ENCODE results near the gene ZC3HAV1L. TPM values are rescaled to one million over a fixed set of nuclear protein-coding genes. Genes with fewer than 3 reads are reported as not detected.

Gene ZC3HAV1L
- total RNA-seq, 6 experiments from 2014 or later = 9.2 to 12.1 (median 10.3) TPM

GRCh38 chr7:139036901-139037300 is 1.1 kb upstream of the ZC3HAV1L start:
- Mint-ChIP-seq H3K4me3 (peak overlapping the region; percentile 89; the same call in 1 of the 2 replicates), H3K27ac (no peak overlapping the region), H3K9me3 (no peaks in the 10 kb centered on the region), H3K27me3 (ENCODE audit: insufficient read depth) (peaks cover 6% of the 10 kb centered on the region), H3K4me1 (ENCODE audit: low read depth) (peaks cover 20% of the 10 kb centered on the region), H3K36me3 (ENCODE audit: low read depth) (no peaks in the 10 kb centered on the region; the same call in 1 of the 2 replicates)
- TF ChIP-seq, protein P1, sequence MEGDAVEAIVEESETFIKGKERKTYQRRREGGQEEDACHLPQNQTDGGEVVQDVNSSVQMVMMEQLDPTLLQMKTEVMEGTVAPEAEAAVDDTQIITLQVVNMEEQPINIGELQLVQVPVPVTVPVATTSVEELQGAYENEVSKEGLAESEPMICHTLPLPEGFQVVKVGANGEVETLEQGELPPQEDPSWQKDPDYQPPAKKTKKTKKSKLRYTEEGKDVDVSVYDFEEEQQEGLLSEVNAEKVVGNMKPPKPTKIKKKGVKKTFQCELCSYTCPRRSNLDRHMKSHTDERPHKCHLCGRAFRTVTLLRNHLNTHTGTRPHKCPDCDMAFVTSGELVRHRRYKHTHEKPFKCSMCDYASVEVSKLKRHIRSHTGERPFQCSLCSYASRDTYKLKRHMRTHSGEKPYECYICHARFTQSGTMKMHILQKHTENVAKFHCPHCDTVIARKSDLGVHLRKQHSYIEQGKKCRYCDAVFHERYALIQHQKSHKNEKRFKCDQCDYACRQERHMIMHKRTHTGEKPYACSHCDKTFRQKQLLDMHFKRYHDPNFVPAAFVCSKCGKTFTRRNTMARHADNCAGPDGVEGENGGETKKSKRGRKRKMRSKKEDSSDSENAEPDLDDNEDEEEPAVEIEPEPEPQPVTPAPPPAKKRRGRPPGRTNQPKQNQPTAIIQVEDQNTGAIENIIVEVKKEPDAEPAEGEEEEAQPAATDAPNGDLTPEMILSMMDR (IDR thresholded peaks at IDR 0.05) = no peak
- no peak for DNase-seq

DNA sequence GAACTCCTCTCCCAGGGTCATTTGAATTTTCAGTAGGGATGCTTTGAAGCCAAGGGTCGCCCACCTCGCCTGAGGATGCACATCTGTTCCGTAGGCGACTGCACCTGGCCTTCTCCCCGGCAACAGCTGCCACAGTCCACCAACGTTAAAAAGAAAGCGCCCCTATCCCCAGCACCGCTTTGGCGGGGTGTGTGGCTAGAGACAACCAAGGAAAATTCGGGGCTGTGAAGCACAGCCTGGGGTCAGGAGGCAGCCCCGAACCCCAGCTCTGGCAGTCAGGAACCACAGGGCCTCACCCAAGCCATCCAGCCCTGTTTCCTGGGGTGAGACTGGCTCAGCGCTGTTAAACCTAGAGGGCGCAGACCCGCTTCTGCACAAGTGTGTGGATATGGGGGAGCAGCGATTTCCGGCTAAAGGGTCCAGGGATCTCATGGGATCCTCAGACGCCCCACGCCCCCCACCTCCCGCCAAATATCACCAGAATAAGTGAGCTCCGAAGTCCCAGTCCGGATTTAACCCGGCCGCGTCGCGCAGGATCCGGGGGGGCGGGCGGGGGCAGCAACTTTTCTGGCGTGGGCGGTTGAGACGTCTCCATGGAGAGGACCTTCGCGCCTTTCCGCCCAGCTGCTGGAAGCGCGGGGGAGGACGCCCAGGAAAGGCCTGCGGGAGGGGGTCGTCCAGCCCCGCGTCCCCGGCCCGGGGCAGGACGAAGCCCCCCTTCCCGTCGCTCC is 822 bp downstream of the ZC3HAV1L start:
- H3K4me3 Mint-ChIP-seq = peak overlapping the region; percentile 89
- peaks cover 20% of the 10 kb centered on the region for H3K4me1 Mint-ChIP-seq (ENCODE audit: low read depth)
- TF ChIP-seq, protein P1 (IDR thresholded peaks at IDR 0.05) = no peak; the same call in 1 of the 2 replicates
- peak overlapping the region; percentile 74 for H3K27ac Mint-ChIP-seq
- peaks cover 3% of the 10 kb centered on the region; the same call in 1 of the 2 replicates for H3K36me3 Mint-ChIP-seq (ENCODE audit: low read depth)
- H3K9me3 Mint-ChIP-seq = no peaks in the 10 kb centered on the region
- peaks cover 6% of the 10 kb centered on the region for H3K27me3 Mint-ChIP-seq (ENCODE audit: insufficient read depth)
- DNase-seq = no peak

DNA sequence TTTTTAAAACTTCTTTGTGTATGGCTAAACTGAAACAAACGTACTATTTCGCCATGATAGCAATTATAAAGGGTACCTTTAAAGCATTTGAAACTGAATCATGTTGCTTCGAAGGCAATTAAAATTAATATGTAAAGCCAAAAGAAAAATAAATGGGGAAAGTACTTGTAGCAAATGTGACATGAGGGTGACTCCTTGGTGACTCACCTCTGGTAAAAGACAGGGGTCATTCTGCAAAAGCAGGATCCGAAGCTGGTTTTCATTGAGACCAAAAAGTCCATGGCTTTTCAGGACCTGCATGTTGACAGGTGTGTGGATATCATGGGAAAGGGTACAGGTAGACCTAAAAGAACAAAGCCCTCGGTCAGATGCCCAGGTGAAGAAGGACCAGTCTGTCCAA is 1.5 kb downstream of the ZC3HAV1L start:
- Mint-ChIP-seq H3K27ac (peak overlapping the region; percentile 74; the same call in 1 of the 2 replicates), H3K4me3 (peak overlapping the region; percentile 89)
- DNase-seq = peak; percentile 17

GRCh38 chr7:139033346-139034114 is 2.3 kb downstream of the ZC3HAV1L start:
- H3K9me3 Mint-ChIP-seq = no peaks in the 10 kb centered on the region
- H3K4me3 Mint-ChIP-seq = peak overlapping the region; percentile 89
- DNase-seq = no peak
- peaks cover 14% of the 10 kb centered on the region for H3K36me3 Mint-ChIP-seq (ENCODE audit: low read depth)
- H3K4me1 Mint-ChIP-seq (ENCODE audit: low read depth) = peaks cover 20% of the 10 kb centered on the region
- H3K27ac Mint-ChIP-seq = no peak overlapping the region
- H3K27me3 Mint-ChIP-seq (ENCODE audit: insufficient read depth) = peaks cover 3% of the 10 kb centered on the region
- TF ChIP-seq, protein P1 (IDR thresholded peaks at IDR 0.05) = no peak

More for the DNA sequence above, 1.5 kb downstream of the ZC3HAV1L start:
- Mint-ChIP-seq H3K36me3 (ENCODE audit: low read depth) (peaks cover 8% of the 10 kb centered on the region), H3K27me3 (ENCODE audit: insufficient read depth) (peaks cover 5% of the 10 kb centered on the region), H3K9me3 (no peaks in the 10 kb centered on the region), H3K4me1 (ENCODE audit: low read depth) (peaks cover 20% of the 10 kb centered on the region)
- TF ChIP-seq, protein P1 (IDR thresholded peaks at IDR 0.05) = no peak

DNA sequence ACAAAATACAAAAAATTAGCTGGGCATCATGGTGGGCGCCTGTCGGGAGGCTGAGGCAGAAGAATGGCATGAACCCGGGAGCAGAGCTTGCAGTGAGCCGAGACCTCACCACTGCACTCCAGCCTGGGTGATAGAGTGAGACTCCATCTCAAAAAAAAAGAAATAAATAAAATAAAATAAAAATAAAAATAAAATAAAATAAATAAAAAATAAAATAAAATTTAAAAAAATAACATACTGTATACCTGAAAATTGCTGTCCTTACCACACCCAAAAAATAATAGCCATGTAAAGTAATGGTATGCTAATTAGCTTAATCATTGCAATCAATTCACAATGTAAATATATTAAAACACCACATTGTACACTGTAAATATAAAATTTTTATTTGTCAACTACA is 3.4 kb downstream of the ZC3HAV1L start:
- Mint-ChIP-seq H3K27me3 (ENCODE audit: insufficient read depth) (peaks cover 2% of the 10 kb centered on the region), H3K4me3 (no peak overlapping the region), H3K9me3 (no peaks in the 10 kb centered on the region), H3K4me1 (ENCODE audit: low read depth) (peaks cover 20% of the 10 kb centered on the region), H3K36me3 (ENCODE audit: low read depth) (peaks cover 22% of the 10 kb centered on the region), H3K27ac (no peak overlapping the region)
- TF ChIP-seq, protein P1 (IDR thresholded peaks at IDR 0.05) = no peak
- no peak for DNase-seq
